Stimulated activated CD8-positive, alpha-beta memory T cell treated with anti-CD3 and anti-CD28 coated beads, Interleukin-7, amount 100 ng/mL, for 4 hours (primary cell): ENCODE measurements around the gene TMEM234.

Source experiments
- DNase-seq, 2 donors: peaks; one replicate each; pipeline ENCODE4 v3.0.0-alpha.2; 2020; ENCODE audit warnings: low read depth in 2 of 2

TMEM234 gene

GRCh38 chr1:32200226-32201010 lies 21.7 kb downstream of the TMEM234 start, which contains the start of gene CCDC28B:
CCDC28B (plus strand) TSS chr1:32200595; CDS start chr1:32201936, 1,341 bp downstream.
- peak; percentile 19 to 49 for DNase-seq

- no peak for DNase-seq
These were observed 22.5 kb downstream of the TMEM234 start for GRCh38 chr1:32199717-32200072.

- DNase-seq = no peak
These were observed 23.0 kb downstream of the TMEM234 start for GRCh38 chr1:32199043-32199716.

GRCh38 chr1:32198237-32199042 lies 23.7 kb downstream of the TMEM234 start:
- no peak for DNase-seq

- no peak for DNase-seq
These were observed 24.3 kb downstream of the TMEM234 start for GRCh38 chr1:32197837-32198236.

- DNase-seq = no peak
These were observed 25.1 kb downstream of the TMEM234 start for GRCh38 chr1:32197074-32197473.

- DNase-seq = no peak
These were observed 26.0 kb downstream of the TMEM234 start for GRCh38 chr1:32195972-32196823.

GRCh38 chr1:32195531-32195930 lies 26.6 kb downstream of the TMEM234 start:
- no peak for DNase-seq

- DNase-seq = no peak
These were observed 27.2 kb downstream of the TMEM234 start for GRCh38 chr1:32194984-32195383.

- no peak for DNase-seq
These were observed 29.8 kb downstream of the TMEM234 start for GRCh38 chr1:32192220-32192948.

GRCh38 chr1:32187850-32188249 lies 34.3 kb downstream of the TMEM234 start:
- DNase-seq = no peak

- DNase-seq = no peak
These were observed 35.7 kb downstream of the TMEM234 start for GRCh38 chr1:32186491-32186890.

GRCh38 chr1:32186077-32186476 lies 36.1 kb downstream of the TMEM234 start:
- no peak for DNase-seq

- no peak for DNase-seq
These were observed 37.5 kb downstream of the TMEM234 start for GRCh38 chr1:32184650-32185049.

GRCh38 chr1:32182060-32182459 lies 40.1 kb downstream of the TMEM234 start:
- no peak for DNase-seq

- DNase-seq = no peak
These were observed 40.6 kb downstream of the TMEM234 start for GRCh38 chr1:32181563-32181962.

GRCh38 chr1:32181065-32181464 lies 41.1 kb downstream of the TMEM234 start:
- no peak for DNase-seq

GRCh38 chr1:32180186-32181060 lies 41.7 kb downstream of the TMEM234 start:
- peak in 1 of 2 donors; percentile 17 for DNase-seq

- DNase-seq = peak; percentile 79 to 90
These were observed 42.5 kb downstream of the TMEM234 start, which contains the start of gene TXLNA for GRCh38 chr1:32179443-32180185. TXLNA (plus strand) TSS chr1:32179675; CDS start chr1:32180346, 671 bp downstream.
